Measurements from ENCODE around the gene DSCAM. TPM values are rescaled to one million over a fixed set of nuclear protein-coding genes. Genes with fewer than 3 reads are reported as not detected.

Gene DSCAM
- total and polyA plus RNA-seq, 10 of the 15 experiments (the other 5 are each of a cell fraction or from before 2014, with no cell fraction given): not detected

GRCh38 chr21:40858517-40858916 is 11.6 kb upstream of the DSCAM start:
- Histone ChIP-seq H4K20me1 (ENCODE audit: control insufficient read depth, insufficient read depth) (no peaks in the 10 kb centered on the region), H3K9me3 (replicated peaks; ENCODE audit: control insufficient read depth, insufficient read depth, low read length) (no peaks in the 10 kb centered on the region; the same call in 2 of the 3 replicates), H3K4me1 (ENCODE audit: control insufficient read depth, insufficient read depth, low read length) (no peaks in the 10 kb centered on the region), H3K36me3 (ENCODE audit: control insufficient read depth in 2 of 2, insufficient read depth in 2 of 2, low read length in 1 of 2) (no peaks in the 10 kb centered on the region), H3K4me3 (no peak overlapping the region), H3K27me3 (replicated peaks in 1 of 2; ENCODE audit: control insufficient read depth in 2 of 2, insufficient read depth in 2 of 2, low read length in 1 of 2) (no peaks in the 10 kb centered on the region), H3K79me2 (ENCODE audit: control insufficient read depth, insufficient read depth, low read length) (no peaks in the 10 kb centered on the region), H3K27ac (ENCODE audit: control insufficient read depth, insufficient read depth) (no peak overlapping the region), H2AFZ (ENCODE audit: control insufficient read depth, low read depth, low read length) (no peak overlapping the region), H3K9ac (ENCODE audit: control insufficient read depth, insufficient read depth, low read length) (no peak overlapping the region), H3K4me2 (ENCODE audit: control insufficient read depth, insufficient read depth) (no peak overlapping the region)
- TF ChIP-seq TBL1XR1 (IDR thresholded peaks at IDR 0.05; ENCODE audit: low read depth, low read length): no peak
- TF ChIP-seq ASH2L (IDR thresholded peaks at IDR 0.05; ENCODE audit: borderline replicate concordance, low read depth): no peak
- TF ChIP-seq ZNF687 (IDR thresholded peaks at IDR 0.05): no peak
- TF ChIP-seq ZNF622 (IDR thresholded peaks at IDR 0.05): no peak
- ATAC-seq (no peak), DNase-seq (ENCODE audit: low read depth, low spot score) (no peak), FAIRE-seq (no peak)
- ChIA-PET POLR2A (no interaction called here), RAD21 (ENCODE audit: unreplicated experiment) (no interaction called here), CTCF (no interaction called here), SMC1A (ENCODE audit: uncharacterized antibody, unreplicated experiment) (no interaction called here)
- intact Hi-C loops (cut with micrococcal nuclease; ENCODE audit: unreplicated experiment): no loop called here
- in situ Hi-C loops (cut with MboI): no loop called here
- BruUV-seq (replicated peaks): no TSS peak

All from GM12878 (cell line).